AG10803 (cell line): ENCODE data around the gene KRTAP5-9.
"Not testable (repeated sequence)": the region's sequence is repeated elsewhere in the genome, so short reads cannot be mapped to it uniquely, and the experiment has no call there.

Source experiments
- DNase-seq: peaks from one replicate; pipeline ENCODE4 v3.0.0; 2010; ENCODE audit warnings: low read depth
- H3K4me3 ChIP-seq: 2 replicates; pipeline ENCODE4 v1.5.1; 2011; ENCODE audit warnings: mild to moderate bottlenecking, low read length, control low read depth
- CTCF ChIP-seq: conservative IDR thresholded peaks from 2 replicates; pipeline ENCODE4 v1.5.1; 2011; ENCODE audit warnings: mild to moderate bottlenecking, low read length, control low read depth, inconsistent platforms

Gene KRTAP5-9

GRCh38 chr11:71574418-71574817 lies 26.2 kb downstream of the KRTAP5-9 start:
- no peak overlapping the region for H3K4me3 ChIP-seq
- no peak for DNase-seq
- TF ChIP-seq CTCF: no peak

GRCh38 chr11:71575723-71576424 lies 27.7 kb downstream of the KRTAP5-9 start:
- TF ChIP-seq CTCF: no peak
- no peak for DNase-seq
- no peak overlapping the region for H3K4me3 ChIP-seq

- not testable (repeated sequence) for DNase-seq, H3K4me3 ChIP-seq
Observed at GRCh38 chr11:71576688-71577465, 28.7 kb downstream of the KRTAP5-9 start.

GRCh38 chr11:71577469-71578004 lies 29.3 kb downstream of the KRTAP5-9 start:
- no peak for DNase-seq
- no peak overlapping the region for H3K4me3 ChIP-seq
- TF ChIP-seq CTCF: no peak

GRCh38 chr11:71579513-71579912 lies 31.3 kb downstream of the KRTAP5-9 start:
- not testable (repeated sequence) for H3K4me3 ChIP-seq, DNase-seq

- H3K4me3 ChIP-seq: no peak overlapping the region
- DNase-seq: peak; percentile 80
- TF ChIP-seq CTCF: peak; percentile 87
Observed at GRCh38 chr11:71580057-71581003, 32.1 kb downstream of the KRTAP5-9 start.

- no peak for TF ChIP-seq CTCF
- H3K4me3 ChIP-seq: no peak overlapping the region
- DNase-seq: no peak
Observed at GRCh38 chr11:71581826-71582225, 33.6 kb downstream of the KRTAP5-9 start.
